BE2C (cell line): ENCODE data around the gene CNTNAP5.

Experiments
- DNase-seq: peaks from one replicate; pipeline ENCODE4 v3.0.0-alpha.2; 2020
- H3K27me3 ChIP-seq: fragments of 250-450 bp; sonication (Bioruptor Pico); 2 replicates; pipeline ENCODE4 v1.5.1; 2020; ENCODE audit warnings: mild to moderate bottlenecking
- H3K36me3 ChIP-seq: fragments of 250-450 bp; sonication (Bioruptor Pico); 2 replicates; pipeline ENCODE4 v1.5.1; 2020; ENCODE audit warnings: mild to moderate bottlenecking
- H3K4me1 ChIP-seq: fragments of 250-450 bp; sonication (Bioruptor Pico); 2 replicates; pipeline ENCODE4 v1.5.1; 2020
- H3K4me3 ChIP-seq: 2 replicates; pipeline ENCODE4 v1.5.1; 2011; ENCODE audit warnings: low read depth, low read length
- H3K9me3 ChIP-seq: fragments of 250-450 bp; sonication (Bioruptor Pico); 2 replicates; pipeline ENCODE4 v1.5.1; 2020
- CTCF ChIP-seq: IDR thresholded peaks from 2 replicates; pipeline ENCODE4 v1.5.1; 2012; ENCODE audit warnings: mild to moderate bottlenecking, low read depth, low read length

Gene CNTNAP5

GRCh38 chr2:124320051-124320688 is 295.1 kb downstream of the CNTNAP5 start:
- no peak for TF ChIP-seq CTCF
- Histone ChIP-seq H3K9me3 (no peaks in the 10 kb centered on the region), H3K4me3 (no peak overlapping the region), H3K36me3 (no peaks in the 10 kb centered on the region), H3K27me3 (no peaks in the 10 kb centered on the region), H3K4me1 (no peaks in the 10 kb centered on the region)
- no peak for DNase-seq

- H3K27me3 ChIP-seq: no peaks in the 10 kb centered on the region
- no peaks in the 10 kb centered on the region for H3K4me1 ChIP-seq
- TF ChIP-seq CTCF: no peak
- H3K36me3 ChIP-seq: no peaks in the 10 kb centered on the region
- no peak overlapping the region for H3K4me3 ChIP-seq
- H3K9me3 ChIP-seq: no peaks in the 10 kb centered on the region
- no peak for DNase-seq
Observed at GRCh38 chr2:124323321-124323720, 298.2 kb downstream of the CNTNAP5 start.

GRCh38 chr2:124325667-124326440 is 300.8 kb downstream of the CNTNAP5 start:
- H3K4me1 ChIP-seq: no peaks in the 10 kb centered on the region
- H3K4me3 ChIP-seq: no peak overlapping the region
- peak; percentile 40 for TF ChIP-seq CTCF
- no peaks in the 10 kb centered on the region for H3K36me3 ChIP-seq
- DNase-seq: no peak
- H3K27me3 ChIP-seq: no peaks in the 10 kb centered on the region
- H3K9me3 ChIP-seq: no peaks in the 10 kb centered on the region

- no peak for DNase-seq
- H3K9me3 ChIP-seq: no peaks in the 10 kb centered on the region
- no peaks in the 10 kb centered on the region for H3K27me3 ChIP-seq
- TF ChIP-seq CTCF: no peak
- no peak overlapping the region for H3K4me3 ChIP-seq
- H3K4me1 ChIP-seq: no peaks in the 10 kb centered on the region
- no peaks in the 10 kb centered on the region for H3K36me3 ChIP-seq
Observed at GRCh38 chr2:124327303-124327702, 302.2 kb downstream of the CNTNAP5 start.

GRCh38 chr2:124328397-124328796 is 303.3 kb downstream of the CNTNAP5 start:
- H3K36me3 ChIP-seq: no peaks in the 10 kb centered on the region
- no peaks in the 10 kb centered on the region for H3K27me3 ChIP-seq
- no peaks in the 10 kb centered on the region for H3K9me3 ChIP-seq
- DNase-seq: no peak
- H3K4me1 ChIP-seq: no peaks in the 10 kb centered on the region
- H3K4me3 ChIP-seq: no peak overlapping the region
- no peak for TF ChIP-seq CTCF

GRCh38 chr2:124333784-124334183 is 308.7 kb downstream of the CNTNAP5 start:
- H3K27me3 ChIP-seq: no peaks in the 10 kb centered on the region
- H3K4me1 ChIP-seq: no peaks in the 10 kb centered on the region
- no peaks in the 10 kb centered on the region for H3K36me3 ChIP-seq
- no peaks in the 10 kb centered on the region for H3K9me3 ChIP-seq
- no peak overlapping the region for H3K4me3 ChIP-seq
- no peak for TF ChIP-seq CTCF
- DNase-seq: no peak
